Measurements from ENCODE around the gene SLC22A2.
"Not testable (repeated sequence)": the region's sequence is repeated elsewhere in the genome, so short reads cannot be mapped to it uniquely, and the experiment has no call there.

Gene SLC22A2

DNA sequence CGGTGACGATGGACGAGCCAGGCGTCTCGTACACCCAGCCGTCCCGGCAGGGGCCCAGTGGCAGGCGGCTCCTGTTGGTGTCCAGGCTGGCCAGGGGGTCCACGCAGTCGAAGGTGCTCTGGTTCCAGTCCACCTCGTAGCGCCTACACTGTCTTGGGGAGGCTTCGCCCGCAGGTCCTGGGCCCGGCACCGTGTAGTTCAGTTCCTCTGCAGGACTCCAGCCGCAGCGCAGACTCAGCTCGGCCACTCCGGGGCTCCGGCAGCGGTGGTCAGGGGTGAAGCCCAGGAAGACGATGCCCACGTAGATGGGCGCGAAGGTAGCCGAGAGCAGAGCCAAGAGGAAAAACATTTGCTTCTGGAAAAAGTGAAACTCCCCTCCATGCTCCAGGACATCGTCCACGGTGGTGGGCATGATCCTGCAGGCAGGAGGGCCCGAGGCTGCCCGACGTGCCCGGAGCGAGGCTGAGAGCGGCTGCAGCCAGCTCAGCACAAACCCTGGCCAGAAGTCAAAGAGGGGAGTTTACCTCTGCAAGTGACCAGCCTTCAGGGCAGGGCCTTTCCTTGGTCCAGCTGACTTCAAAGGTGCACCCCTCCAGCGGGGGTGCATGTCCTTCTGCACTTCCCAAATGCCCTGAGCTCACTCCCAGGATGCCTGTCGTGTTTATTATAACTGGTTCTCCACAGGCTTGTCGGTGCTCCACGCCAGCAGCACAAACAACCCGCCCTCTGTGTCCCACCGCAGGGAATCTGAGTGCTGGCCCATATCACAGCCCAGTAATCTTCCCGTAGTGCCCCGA, at the start of gene SLC22A2:
TSS of gene SLC22A2 (minus strand) at position 476 of the 797 bp plus-strand sequence. CDS start at position 412, 64 bp downstream.
- no peak for DNase-seq

DNA sequence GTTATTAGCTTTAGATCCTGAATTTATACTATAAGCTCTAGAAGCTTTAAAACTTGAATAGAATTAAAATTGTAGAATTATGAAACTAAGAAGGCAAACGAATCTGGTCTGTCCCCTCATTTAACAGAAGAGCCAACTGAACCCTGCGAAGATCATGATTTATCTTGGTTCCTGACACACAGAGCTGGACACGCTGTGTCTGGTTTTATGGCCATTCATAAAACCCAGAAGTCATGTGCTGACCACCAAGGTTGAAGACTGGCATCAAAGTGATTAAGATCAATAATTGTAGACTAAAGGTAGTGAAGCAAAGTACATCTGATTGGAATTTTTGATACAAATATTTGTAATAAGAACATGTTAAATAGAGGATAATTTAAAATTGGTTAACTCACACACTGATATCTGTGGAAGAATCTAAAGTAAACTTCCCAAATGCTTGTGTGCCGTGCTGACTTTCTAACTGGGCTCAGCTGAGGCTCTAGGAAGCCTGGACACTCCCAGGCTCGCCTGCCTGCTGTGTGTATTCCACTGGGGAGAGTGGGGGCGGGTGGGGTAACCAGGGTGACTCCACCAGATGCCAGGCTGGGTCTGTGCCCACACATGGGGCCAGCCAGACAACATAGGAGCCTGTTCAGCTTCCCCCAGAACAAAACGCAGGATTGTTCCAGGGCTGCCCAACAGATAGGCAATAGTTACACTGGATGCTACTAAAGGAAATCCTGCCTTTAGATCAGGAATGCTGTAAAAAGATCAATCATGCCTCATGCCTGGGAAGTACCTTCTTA, 47.5 kb upstream of the SLC22A2 start:
- no peak for DNase-seq

DNA sequence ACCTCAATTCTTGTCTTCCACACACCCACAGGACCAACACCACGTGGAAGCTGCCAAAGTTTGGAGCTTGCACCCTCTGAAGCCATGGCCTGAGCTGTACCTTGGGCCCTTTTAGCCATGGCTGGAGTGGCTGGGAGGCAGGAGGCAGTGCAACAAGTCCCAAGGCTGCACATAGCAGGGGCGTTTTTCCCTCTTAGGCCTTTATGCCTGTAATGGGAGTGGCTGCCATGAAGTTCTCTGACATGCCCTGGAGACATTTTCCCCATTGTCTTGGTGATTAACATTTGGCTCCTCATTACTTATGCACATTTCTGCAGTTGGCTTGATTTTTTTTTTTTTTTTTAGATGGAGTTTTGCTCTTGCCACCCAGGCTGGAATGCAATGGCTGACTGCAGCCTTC, 45.2 kb upstream of the SLC22A2 start:
- no peak for DNase-seq

DNA sequence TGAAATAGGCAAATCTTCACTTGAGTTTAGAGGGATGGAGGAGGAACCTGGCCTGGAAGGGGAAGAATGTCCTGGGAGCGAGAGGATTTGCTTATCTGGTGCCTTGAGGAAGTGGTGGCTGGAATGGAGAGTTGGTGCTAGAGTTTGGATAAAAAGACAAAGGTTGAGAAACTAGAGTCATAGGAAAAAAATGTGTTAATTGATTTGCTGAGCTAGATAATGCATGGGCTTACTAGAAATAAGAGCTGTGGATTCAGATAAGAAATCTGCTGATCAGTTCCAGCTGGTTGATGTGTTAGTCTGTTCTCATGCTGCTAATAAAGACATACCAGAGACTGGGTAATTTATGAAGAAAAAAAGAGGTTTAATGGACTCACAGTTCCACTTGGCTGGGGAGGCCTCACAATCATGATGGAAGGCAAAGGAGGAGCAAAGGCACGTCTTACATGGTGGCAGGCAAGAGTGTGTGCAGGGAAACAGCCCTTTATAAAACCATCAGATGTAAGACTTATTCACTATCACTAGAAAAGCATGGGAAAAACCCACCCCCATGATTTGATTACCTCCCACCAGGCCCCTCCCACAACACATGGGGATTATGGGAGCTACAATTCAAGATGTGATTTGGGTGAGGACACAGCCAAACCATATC, 43.9 kb upstream of the SLC22A2 start:
- not testable (repeated sequence) for DNase-seq

- no peak for DNase-seq
Measured at GRCh38 chr6:160301339-160301738, 42.7 kb upstream of the SLC22A2 start.

GRCh38 chr6:160300076-160300695, 41.6 kb upstream of the SLC22A2 start:
- DNase-seq: no peak

DNA sequence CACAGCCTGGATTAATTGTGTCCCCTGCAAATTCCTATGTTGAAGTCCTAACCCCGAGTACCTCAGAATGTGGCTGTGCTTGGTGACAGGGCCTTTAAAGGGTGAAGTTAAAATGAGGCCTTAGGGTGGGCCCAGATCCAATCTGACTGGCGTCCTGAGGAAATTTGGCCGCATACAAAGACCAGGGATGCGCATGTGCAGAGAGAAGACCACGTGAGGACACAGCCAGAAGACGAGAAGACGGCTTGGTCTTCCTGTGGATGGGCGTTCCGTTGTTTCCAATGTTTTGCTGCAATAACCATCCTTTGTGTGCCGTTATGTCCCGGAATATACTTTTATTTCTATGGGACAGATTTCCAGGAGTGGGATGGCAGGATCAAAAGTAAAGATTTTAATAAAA, 40.9 kb upstream of the SLC22A2 start:
- no peak for DNase-seq

- no peak for DNase-seq
Measured at GRCh38 chr6:160298121-160298520, 39.5 kb upstream of the SLC22A2 start.

GRCh38 chr6:160297310-160297709, 38.7 kb upstream of the SLC22A2 start:
- peak; percentile 8 for DNase-seq

DNA sequence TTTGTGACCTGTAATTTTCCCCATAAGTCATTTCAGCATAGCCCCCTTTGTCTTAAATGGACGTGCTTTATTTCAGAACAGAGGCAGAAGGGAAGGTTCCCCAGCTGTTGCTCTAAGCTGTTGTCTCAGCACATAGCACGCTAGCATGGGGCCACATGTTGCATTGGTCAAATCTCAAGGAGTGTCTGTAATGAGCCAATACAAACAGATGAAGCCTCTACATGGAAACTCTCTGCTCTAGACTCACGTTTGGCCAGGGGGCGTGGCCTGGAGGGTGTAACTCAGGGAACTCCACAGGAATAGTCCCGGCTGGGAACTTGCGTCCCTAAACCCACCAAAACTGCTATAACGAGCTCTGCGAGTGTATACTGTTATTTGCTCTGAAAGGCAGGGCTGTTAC, 35.2 kb upstream of the SLC22A2 start:
- no peak for DNase-seq

DNA sequence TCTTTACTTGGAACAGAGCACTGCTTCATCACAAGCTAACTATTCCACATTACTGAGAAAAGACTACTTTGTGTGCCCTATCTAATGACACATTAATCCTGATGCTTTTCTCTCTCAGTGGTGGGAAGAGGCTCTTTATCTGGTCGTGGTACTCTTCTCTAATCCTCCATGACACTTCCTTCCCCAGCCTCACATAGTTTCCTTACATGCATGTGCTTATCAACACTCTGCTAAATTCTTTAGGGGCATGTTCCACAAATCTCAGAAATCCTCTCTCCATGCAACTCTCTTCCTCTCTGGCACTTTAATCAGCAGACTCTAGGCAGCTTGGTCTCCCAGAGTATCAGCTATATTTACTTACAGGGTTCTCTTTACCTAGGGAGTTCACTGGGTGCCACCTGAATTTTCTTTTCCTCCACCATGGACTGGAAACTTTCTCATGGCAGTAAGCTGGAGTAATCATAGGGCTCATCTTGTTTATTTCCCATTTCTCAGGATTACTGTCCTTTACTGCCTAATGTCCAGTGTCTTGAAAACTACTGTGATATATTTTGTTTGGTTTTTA, 27.0 kb upstream of the SLC22A2 start:
- no peak for DNase-seq

DNA sequence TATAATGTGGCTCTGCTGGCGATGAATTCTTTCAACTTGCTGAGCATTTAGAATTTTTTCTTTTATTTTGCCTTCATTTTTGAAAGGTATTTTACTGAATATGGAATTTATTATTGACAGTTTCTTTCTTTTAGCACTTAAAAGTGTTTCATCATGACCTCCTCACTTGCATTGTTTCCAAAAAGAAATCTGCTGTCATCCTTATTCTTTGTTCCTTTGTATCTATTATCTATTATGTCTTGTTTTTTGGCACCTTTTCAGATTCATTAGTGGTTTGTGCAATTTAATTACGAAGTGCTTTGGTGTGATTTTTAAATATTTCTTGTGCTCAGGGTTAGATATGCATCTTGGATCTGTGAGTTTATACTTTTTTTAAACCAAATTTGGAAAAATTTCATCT, 26.0 kb upstream of the SLC22A2 start:
- no peak for DNase-seq

- DNase-seq: no peak
Measured at GRCh38 chr6:160282444-160282843, 23.8 kb upstream of the SLC22A2 start.

DNA sequence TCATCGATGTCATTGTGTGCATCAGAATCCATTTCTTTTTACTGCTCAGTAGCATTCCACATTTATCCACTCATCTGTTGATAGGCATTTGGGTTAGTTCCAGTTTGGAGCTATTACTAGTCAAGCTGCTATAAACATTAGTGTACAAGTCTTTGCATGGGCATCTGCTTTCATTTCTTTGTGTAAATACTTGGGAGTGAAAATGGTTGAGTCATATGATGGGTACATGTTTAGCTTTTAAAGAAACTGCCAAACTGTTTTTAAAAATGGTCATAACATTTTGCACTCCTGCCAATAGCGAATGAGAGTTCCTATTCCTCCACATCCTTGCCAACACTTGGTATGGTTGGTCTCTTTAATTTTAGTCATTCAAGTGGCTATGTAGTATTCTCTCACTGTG, 21.2 kb upstream of the SLC22A2 start:
- DNase-seq: peak; percentile 54

GRCh38 chr6:160278786-160279310, 20.2 kb upstream of the SLC22A2 start:
- DNase-seq: no peak

DNA sequence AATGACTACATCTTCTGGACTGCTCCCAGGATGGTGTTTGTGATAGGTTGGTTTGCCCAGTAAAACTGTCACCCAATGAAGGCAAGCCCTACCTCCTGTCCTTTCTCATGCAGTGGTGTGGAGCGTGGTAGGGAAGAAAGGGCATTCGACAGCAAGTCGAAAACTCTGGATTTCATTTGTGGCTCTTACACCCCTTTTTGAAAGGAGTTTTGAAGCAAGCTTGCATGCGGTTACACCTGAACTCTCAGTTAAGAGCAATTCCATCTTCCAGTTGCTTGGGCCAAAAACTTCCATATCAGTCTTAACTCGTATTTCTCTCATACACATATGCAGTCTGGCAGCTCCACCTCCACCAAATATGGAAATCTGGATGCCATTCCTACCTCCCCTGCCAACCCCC, 19.7 kb upstream of the SLC22A2 start:
- DNase-seq: no peak

DNA sequence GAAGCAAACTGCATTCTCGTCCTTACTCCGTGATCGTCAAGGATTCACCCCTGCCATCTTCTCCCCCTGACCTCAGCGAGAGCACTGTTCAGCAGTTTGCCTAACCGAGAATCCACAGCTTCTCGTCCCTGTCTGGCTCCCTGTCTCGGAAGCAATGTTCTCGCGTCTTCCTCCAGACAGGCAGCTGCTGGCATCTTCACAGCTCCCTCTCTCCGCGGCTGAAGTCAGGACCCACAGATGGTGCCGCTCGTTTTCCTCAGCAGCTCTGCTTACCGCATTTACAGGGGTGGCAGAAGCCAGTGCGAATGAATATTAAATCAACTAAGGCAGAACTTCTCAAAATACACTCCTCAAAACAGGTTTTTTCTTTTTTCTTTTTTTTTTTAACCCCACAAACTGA, 18.9 kb upstream of the SLC22A2 start:
- no peak for DNase-seq

- DNase-seq: no peak
Measured at GRCh38 chr6:160277144-160277543, 18.5 kb upstream of the SLC22A2 start.

DNA sequence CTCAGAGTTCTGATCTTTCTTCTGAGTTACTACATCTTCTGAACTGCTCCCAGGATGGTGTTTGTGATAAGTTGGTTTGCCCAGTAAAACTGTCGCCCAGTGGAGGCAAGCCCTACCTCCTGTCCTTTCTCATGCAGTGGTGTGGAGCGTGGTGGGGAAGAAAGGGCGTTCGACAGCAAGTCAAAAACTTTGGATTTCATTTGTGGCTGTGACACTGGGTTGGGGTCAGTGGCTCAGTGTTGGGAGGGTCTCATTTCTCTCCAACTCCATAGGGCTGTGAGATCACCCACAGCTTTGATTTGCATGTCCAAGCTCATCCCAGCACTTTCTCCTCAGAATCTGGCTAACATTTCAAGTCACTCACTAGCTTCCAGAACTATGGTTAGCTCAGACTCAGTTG, 17.5 kb upstream of the SLC22A2 start:
- DNase-seq: no peak

GRCh38 chr6:160275511-160276003, 16.9 kb upstream of the SLC22A2 start:
- no peak for DNase-seq

GRCh38 chr6:160274871-160275510, 16.4 kb upstream of the SLC22A2 start:
- DNase-seq: no peak

DNA sequence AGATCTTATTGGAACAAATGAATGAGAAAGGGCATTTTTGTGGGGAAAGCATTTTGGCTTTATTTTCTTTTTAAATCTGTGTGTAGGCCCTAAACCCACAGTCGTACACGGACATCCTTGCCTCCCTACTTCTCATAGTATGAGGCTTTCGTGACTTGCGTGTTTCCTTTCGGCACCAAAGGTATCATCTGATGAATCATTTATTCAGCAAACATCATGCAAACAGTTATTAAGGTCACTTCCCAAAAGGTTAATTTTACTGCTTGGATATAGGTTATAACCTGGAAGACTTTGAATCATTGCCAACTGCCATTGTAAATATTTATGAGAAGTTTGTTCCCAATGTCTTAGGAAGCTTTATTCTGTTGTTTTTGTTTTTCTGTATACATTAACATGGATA, 15.1 kb upstream of the SLC22A2 start:
- no peak for DNase-seq
